OCI-LY7 (cell line): ENCODE measurements around the gene RUNX1. TPM values are rescaled to one million over a fixed set of nuclear protein-coding genes. Genes with fewer than 3 reads are reported as not detected.

Experiments used
- BruUV-seq: library from RNA; stranded (reverse); fragments of 400-500 nt; replicated peaks from 2 replicates; lab custom pipeline; 2021; lab: Mats Ljungman, UMichigan
- CTCF ChIA-PET: fragments of 300-600 bp; sonication (Branson Sonifier 250); formaldehyde crosslinking; loops from one replicate; lab custom pipeline; 2022; ENCODE audit warnings: antibody characterized with exemption; ENCODE audit not compliant: unreplicated experiment; lab: Charles Lee
- POLR2A ChIA-PET: fragments of 300-600 bp; sonication (Branson Sonifier 250); formaldehyde crosslinking; loops from one replicate; lab custom pipeline; 2022; ENCODE audit warnings: antibody characterized with exemption; lab: Charles Lee
- DNase-seq: peaks from one replicate; pipeline ENCODE4 v3.0.0-alpha.2; 2015; ENCODE audit warnings: low spot score
- H2AFZ ChIP-seq: fragments of 200-600 bp; sonication (generic), shearing (Covaris generic); 2 replicates; pipeline ENCODE4 v1.6.1; 2014; ENCODE audit warnings: mild to moderate bottlenecking, antibody characterized with exemption, low read length, moderate library complexity
- H3K27ac ChIP-seq: fragments of 200-600 bp; sonication (generic); 2 replicates; pipeline ENCODE4 v1.5.1; 2014; ENCODE audit warnings: mixed run types, low read depth, mild to moderate bottlenecking, moderate library complexity, low read length, inconsistent platforms; ENCODE audit not compliant: poor library complexity, severe bottlenecking
- H3K36me3 ChIP-seq: fragments of 200-600 bp; sonication (generic); 2 replicates; pipeline ENCODE4 v1.6.1; 2014; ENCODE audit warnings: mild to moderate bottlenecking, antibody characterized with exemption, low read length, moderate library complexity, mixed read lengths; ENCODE audit not compliant: insufficient read depth
- H3K4me1 ChIP-seq: fragments of 200-600 bp; sonication (generic); 2 replicates; pipeline ENCODE4 v1.5.1; 2014; ENCODE audit warnings: mild to moderate bottlenecking, low read length; ENCODE audit not compliant: insufficient read depth, poor library complexity, severe bottlenecking
- H3K4me2 ChIP-seq: fragments of 200-600 bp; sonication (generic); 2 replicates; pipeline ENCODE4 v1.6.1; 2014; ENCODE audit warnings: mild to moderate bottlenecking, low read length
- H3K4me3 ChIP-seq: fragments of 200-600 bp; sonication (generic); 2 replicates; pipeline ENCODE4 v1.5.1; 2014; ENCODE audit warnings: mild to moderate bottlenecking, low read depth, low read length; ENCODE audit not compliant: poor library complexity, severe bottlenecking
- H3K79me2 ChIP-seq: fragments of 200-600 bp; sonication (generic); 2 replicates; pipeline ENCODE4 v1.6.1; 2016; ENCODE audit warnings: low read depth, mild to moderate bottlenecking, low read length, moderate library complexity, mixed read lengths; ENCODE audit not compliant: insufficient read depth
- H3K9me2 ChIP-seq: fragments of 200-600 bp; sonication (generic); 2 replicates; pipeline ENCODE4 v1.6.1; 2016; ENCODE audit warnings: mild to moderate bottlenecking, low read length, mixed read lengths; ENCODE audit not compliant: insufficient read depth
- H3K9me3 ChIP-seq: fragments of 200-600 bp; sonication (generic); 2 replicates; pipeline ENCODE4 v1.6.1; 2014; ENCODE audit warnings: mild to moderate bottlenecking, mixed run types, low read length, mixed read lengths
- H4K20me1 ChIP-seq: fragments of 200-600 bp; sonication (generic); 2 replicates; pipeline ENCODE4 v1.6.1; 2014; ENCODE audit warnings: mild to moderate bottlenecking, antibody characterized with exemption, low read length, moderate library complexity, mixed read lengths; ENCODE audit not compliant: insufficient read depth
- CTCF ChIP-seq: fragments of 200-600 bp; sonication (generic); conservative IDR thresholded peaks from 2 replicates; pipeline ENCODE4 v1.5.1; 2014; ENCODE audit warnings: mild to moderate bottlenecking, antibody characterized with exemption, low read length, moderate library complexity, mixed read lengths
- EZH2phosphoT487 ChIP-seq: fragments of 200-600 bp; sonication (generic); IDR thresholded peaks from 2 replicates; pipeline ENCODE4 v1.6.1; 2018; ENCODE audit warnings: low read depth, borderline replicate concordance, mild to moderate bottlenecking, mixed run types, antibody characterized with exemption, low read length, moderate library complexity, mixed read lengths
- intact Hi-C: fragments of 100-400 bp; cut with micrococcal nuclease; formaldehyde crosslinking; loops from one replicate; pipeline ENCODE4 v1.10.0; 2022; ENCODE audit not compliant: unreplicated experiment
- total RNA-seq, 2 experiments: library from RNA; depleted of rRNA in 1 of 2; stranded (reverse); fragments of >200 nt in 1 of 2; shearing (Covaris generic) in 1 of 2; gene quantifications; 2 replicates each; pipeline ENCODE4 v1.2.3, GENCODE V29; 2014 to 2022

Gene RUNX1
- total RNA-seq, 2 experiments from 2014 or later, result 30.5 to 40.8 TPM

- Histone ChIP-seq H2AFZ (no peak overlapping the region), H4K20me1 (no peaks in the 10 kb centered on the region), H3K9me3 (no peaks in the 10 kb centered on the region), H3K4me2 (no peak overlapping the region), H3K9me2 (no peaks in the 10 kb centered on the region), H3K36me3 (no peaks in the 10 kb centered on the region), H3K27ac (no peak overlapping the region), H3K4me3 (no peak overlapping the region), H3K79me2 (peaks cover 15% of the 10 kb centered on the region; the same call in 1 of the 2 replicates), H3K4me1 (peaks cover 19% of the 10 kb centered on the region)
- no peak for TF ChIP-seq EZH2phosphoT487
- no peak for TF ChIP-seq CTCF
- POLR2A ChIA-PET, result interaction anchor here (0.7 to 1.2 kb wide), 2 partner anchors 27 to 92 kb away, joined by 3 to 6 read pairs; no protein-coding TSS in a partner anchor
- no TSS peak for BruUV-seq
- intact Hi-C loops, result no loop called here
- CTCF ChIA-PET, result no interaction called here
- no peak for DNase-seq
Observed at GRCh38 chr21:34948157-34948556, 100.9 kb downstream of the RUNX1 start.

GRCh38 chr21:34946916-34947534, 102.1 kb downstream of the RUNX1 start:
- no TSS peak for BruUV-seq
- Histone ChIP-seq H3K9me2 (no peaks in the 10 kb centered on the region), H3K9me3 (no peaks in the 10 kb centered on the region), H3K4me3 (no peak overlapping the region), H3K27ac (no peak overlapping the region), H3K4me2 (peak overlapping the region; percentile 11; the same call in 1 of the 2 replicates), H3K36me3 (no peaks in the 10 kb centered on the region), H3K79me2 (peaks cover 6% of the 10 kb centered on the region; the same call in 1 of the 2 replicates), H2AFZ (no peak overlapping the region), H3K4me1 (peaks cover 19% of the 10 kb centered on the region), H4K20me1 (no peaks in the 10 kb centered on the region)
- CTCF ChIA-PET, result interaction anchor here (0.6 kb wide), 1 partner anchor 452 kb away, joined by 3 read pairs; no protein-coding TSS in a partner anchor
- intact Hi-C loops, result no loop called here
- POLR2A ChIA-PET, result interaction anchor here (0.7 to 1.7 kb wide), 4 partner anchors 9 to 28 kb away, joined by 3 to 6 read pairs (median 5); no protein-coding TSS in a partner anchor
- TF ChIP-seq EZH2phosphoT487, result no peak
- 0 out of 2 replicates have a peak, but pooled peaks have one; percentile 27 for TF ChIP-seq CTCF
- DNase-seq, result no peak

GRCh38 chr21:34946385-34946840, 102.7 kb downstream of the RUNX1 start:
- no peak overlapping the region for H3K4me3 ChIP-seq
- POLR2A ChIA-PET, result interaction anchor here (0.9 to 1.7 kb wide), 2 partner anchors 10 to 11 kb away, joined by 3 to 6 read pairs; no protein-coding TSS in a partner anchor
- CTCF ChIA-PET, result no interaction called here
- no peak overlapping the region for H2AFZ ChIP-seq
- no peaks in the 10 kb centered on the region for H3K9me2 ChIP-seq
- BruUV-seq, result no TSS peak
- no peaks in the 10 kb centered on the region for H3K36me3 ChIP-seq
- H3K79me2 ChIP-seq, result peaks cover 6% of the 10 kb centered on the region; the same call in 1 of the 2 replicates
- H3K4me2 ChIP-seq, result peak overlapping the region; percentile 11; the same call in 1 of the 2 replicates
- H3K4me1 ChIP-seq, result peaks cover 19% of the 10 kb centered on the region
- H3K27ac ChIP-seq, result no peak overlapping the region
- H4K20me1 ChIP-seq, result no peaks in the 10 kb centered on the region
- TF ChIP-seq EZH2phosphoT487 (no peak), CTCF (no peak)
- DNase-seq, result peak; percentile 42
- intact Hi-C loops, result no loop called here
- H3K9me3 ChIP-seq, result no peaks in the 10 kb centered on the region
